ENCODE measurements around the gene C1orf174.

C1orf174 gene

GRCh38 chr1:3865606-3866160 lies 34.4 kb downstream of the C1orf174 start:
- DNase-seq = no peak

DNA sequence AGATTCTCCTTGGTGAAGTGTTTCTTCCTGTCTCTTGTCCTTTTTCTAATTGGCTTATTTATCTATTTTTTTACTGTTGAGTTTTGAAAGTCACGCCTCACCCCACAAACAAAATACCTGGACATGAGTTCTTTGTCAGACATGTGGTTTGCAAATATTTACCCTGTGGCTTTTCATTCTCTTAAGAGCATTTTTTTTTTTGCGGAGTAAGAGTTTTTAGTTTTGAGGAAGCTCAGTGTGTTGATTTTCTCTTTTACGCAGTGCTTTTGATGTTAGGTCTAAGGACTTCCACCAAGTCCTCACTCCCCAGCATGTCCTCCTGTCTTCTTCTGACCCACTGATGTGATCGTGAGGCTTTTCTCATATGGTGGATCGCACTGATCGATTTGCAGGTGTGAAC lies 35.2 kb downstream of the C1orf174 start:
- no peak for DNase-seq

- DNase-seq = no peak
Measured at GRCh38 chr1:3863231-3863935, 36.7 kb downstream of the C1orf174 start.

- no peak for DNase-seq
Measured at GRCh38 chr1:3858231-3858981, 41.7 kb downstream of the C1orf174 start.

DNA sequence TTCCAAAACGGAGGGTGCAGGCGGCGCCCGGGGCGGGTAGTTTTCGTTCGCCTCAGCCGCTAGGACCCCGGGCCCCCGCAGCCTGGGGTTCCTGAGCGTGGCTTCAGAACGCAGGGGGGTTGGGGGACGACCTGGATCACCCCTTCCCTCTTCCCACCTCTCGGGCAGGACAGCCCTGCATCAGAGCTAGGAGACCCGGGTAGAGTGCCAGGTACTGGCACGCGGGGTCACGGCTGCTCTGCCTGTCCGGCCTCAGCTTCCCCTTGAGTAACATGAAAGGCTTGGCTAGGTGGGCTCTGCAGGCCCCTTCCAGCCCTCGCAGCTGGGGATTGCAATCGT lies 42.3 kb downstream of the C1orf174 start:
- DNase-seq = no peak

DNA sequence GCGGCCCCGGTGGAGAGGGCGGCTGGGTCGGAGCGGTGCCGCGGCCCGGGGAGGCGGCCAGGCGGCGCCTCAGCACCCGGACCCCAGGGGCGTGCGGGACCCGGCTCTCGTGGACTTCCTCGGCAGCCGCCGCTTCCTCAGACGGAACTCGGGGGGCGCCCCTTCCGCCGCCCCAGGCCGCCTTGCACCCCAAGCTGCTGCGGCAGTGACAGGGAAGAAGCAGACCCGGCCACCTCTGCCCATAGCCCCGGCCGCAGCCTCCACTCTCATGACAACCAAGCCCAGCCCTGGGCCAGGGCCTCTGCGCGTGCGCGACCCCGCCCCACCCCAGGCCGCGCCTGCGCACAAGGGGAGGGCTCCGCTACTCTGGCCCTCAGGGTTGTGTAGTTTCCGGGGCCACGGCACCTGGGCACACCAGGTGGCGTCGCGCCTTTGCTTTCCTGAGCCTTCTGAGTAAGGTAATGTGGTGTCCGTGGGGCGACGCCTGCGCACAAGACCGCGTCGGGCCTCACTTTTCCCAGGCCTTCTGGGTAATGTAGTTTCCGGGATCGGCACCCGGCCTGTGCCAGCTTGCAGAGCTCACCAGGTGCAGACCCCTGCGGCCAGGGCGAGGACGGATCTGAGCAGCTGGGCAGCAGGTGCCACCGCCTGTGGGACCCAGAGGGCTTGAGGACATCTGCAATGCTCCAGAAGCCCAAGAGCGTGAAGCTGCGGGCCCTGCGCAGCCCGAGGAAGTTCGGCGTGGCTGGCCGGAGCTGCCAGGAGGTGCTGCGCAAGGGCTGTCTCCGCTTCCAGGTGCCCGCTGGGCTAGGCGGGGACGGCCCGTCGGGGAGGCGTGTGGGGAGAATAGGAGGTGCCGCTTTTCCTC lies 42.9 kb downstream of the C1orf174 start, which contains the start of the genes CEP104 and DFFB:
CEP104 (minus strand) TSS at position 289 of the 868 bp plus-strand sequence. CDS start 4,804 bp downstream, outside the sequence.
DFFB (plus strand) TSS at position 554 of the 868 bp plus-strand sequence; CDS start at position 682, 128 bp downstream.
- peak; percentile 99 for DNase-seq

DNA sequence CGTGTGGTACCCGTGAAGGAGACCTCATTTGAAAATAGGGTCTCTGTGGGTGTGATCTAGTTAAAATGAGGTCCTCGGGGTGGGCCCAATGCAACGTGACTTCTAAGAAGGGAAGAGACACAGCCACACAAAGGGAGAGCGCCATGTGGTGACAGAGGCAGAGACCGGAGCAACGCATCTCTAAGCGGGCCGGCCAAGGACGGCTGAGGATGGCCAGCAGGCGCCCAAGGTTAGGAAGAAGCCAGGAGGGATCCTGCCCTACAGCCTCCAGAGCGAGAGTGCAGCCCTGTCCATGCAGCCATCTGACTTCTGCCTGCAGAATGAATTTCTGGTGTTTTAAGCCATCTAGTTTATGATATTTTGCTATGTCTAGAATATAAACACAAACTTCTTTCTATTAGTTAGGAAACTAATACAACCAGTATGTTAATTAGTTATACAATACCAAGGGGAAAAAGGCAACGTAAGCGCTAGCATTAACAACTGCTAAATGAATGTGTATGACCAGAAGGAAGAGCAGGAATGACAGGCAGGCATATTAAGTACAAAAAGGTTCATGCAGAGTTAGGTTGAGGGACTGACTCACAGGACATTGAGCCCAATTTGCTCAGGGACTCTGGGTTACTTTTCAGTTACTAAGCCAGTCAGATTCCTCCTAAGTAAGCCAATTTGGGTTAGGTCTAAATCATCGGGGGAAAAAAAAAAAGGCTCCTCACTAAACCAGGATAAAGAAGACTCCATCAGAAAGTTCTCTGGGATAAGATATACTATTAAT lies 47.2 kb downstream of the C1orf174 start:
- DNase-seq = no peak

DNA sequence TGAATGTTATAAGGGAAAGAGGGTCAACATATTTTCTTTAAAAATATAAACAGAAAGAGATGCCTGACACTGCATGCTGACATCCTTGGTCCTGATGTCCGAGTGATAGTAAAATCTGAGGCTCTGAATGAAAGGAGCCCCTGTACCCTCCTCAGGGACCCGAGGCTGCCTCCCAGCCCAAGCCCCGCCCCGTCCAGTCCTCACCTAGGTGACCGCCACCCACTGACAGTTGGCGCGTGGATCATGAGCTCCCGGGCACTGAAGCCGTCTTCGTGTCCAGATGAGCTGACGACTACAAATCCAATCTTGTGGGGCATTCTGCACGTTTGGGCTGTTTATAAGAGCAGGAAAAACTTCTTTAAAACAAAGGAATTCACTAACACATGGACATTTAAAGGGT lies 48.0 kb downstream of the C1orf174 start:
- DNase-seq = no peak

- DNase-seq = no peak
Measured at GRCh38 chr1:3851292-3851691, 48.8 kb downstream of the C1orf174 start.

DNA sequence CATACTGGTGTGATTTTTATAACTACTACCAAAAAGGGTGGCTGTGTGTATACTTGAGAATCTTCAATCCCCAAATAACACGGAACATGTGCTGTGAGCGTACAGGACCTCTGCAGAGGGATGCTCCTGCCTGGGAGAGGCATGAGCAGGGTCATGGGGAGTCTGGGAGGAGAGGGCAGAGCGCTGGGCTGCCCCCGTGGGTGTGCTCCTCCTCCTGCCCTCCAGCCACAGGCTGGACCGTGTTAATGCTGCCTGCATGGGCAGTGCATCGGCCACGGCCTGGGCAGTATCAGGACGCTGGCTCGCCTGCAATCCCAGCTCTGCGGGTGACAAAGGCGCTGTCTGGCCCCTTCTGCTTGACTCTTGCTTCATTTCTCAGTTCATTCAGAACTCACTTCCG lies 49.2 kb downstream of the C1orf174 start:
- DNase-seq = no peak

DNA sequence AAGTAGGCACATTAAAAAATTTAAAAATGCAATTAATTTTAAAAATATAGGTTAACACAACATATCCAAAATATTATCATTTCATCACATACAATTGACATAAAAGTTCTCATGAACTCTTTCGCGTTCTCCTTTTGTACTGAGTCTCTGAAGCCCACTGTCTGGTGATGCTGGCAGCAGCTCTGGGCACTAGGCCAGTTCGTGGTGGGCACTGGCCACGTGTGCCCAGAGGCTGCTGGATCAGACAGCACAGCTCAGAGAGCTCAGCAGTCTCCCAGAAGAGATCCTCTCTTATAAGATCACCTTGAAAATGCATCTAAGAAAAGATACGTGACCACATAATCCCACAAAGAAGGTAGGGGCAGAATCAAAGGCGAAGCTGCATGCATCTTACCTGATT lies 53.0 kb downstream of the C1orf174 start:
- no peak for DNase-seq

DNA sequence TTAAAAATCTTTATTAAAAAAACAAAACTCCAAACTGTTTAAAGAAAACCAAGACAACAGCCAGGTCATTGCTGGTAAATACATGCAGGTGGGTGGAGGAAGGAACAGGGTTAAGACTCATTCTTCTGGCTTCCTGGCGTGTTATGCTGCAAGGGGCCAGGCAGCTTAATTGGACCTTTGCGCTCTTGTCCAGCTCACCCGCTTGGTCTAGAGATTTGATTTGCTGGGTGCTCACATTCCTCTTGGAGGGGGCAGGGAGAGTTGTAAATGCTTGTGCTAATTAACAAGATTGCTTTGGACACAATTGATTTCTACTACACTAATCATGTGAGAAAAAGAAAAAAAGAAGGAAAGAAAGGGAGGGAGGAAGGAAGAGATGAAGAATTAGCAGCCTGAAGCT lies 53.5 kb downstream of the C1orf174 start:
- DNase-seq = no peak

GRCh38 chr1:3842912-3843311 lies 57.2 kb downstream of the C1orf174 start:
- no peak for DNase-seq

DNA sequence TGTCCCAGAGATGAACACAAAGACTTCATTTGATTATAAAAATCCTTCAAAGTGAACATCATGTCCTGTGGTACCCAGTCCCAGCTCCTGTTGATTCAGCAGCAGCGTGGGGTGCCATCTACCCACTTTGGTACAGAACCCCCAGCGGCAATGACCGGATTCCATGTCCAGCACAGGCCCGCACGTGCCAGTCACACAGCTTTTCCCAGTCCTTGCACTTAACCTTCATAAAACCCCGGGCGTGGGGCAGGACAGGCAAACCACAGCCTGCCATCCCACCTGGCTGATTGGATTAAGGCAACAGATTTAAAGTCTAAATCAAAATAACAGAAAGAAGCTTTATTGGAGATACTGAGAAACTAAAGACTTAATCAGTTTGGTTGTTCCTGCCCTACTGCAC lies 58.6 kb downstream of the C1orf174 start:
- DNase-seq = no peak

All from CD4-positive, alpha-beta T cell treated with Interleukin-15 for 1 hour (primary cell).